GM23248 (cell line): Measurements from ENCODE around the gene ZNF429.
"Not testable (repeated sequence)": the region's sequence is repeated elsewhere in the genome, so short reads cannot be mapped to it uniquely, and the experiment has no call there.

Source experiments
- EZH2 ChIP-seq: fragments of 200-600 bp; sonication (generic); IDR thresholded peaks from 2 replicates; pipeline ENCODE4 v1.6.1; 2018; ENCODE audit warnings: antibody characterized with exemption, mild to moderate bottlenecking; ENCODE audit not compliant: insufficient read depth, poor library complexity, severe bottlenecking
- EZH2phosphoT487 ChIP-seq: fragments of 200-600 bp; sonication (generic); IDR thresholded peaks from 2 replicates; pipeline ENCODE4 v1.6.1; 2018; ENCODE audit warnings: antibody characterized with exemption, moderate library complexity, mild to moderate bottlenecking, low read depth; ENCODE audit not compliant: insufficient read depth

DNA sequence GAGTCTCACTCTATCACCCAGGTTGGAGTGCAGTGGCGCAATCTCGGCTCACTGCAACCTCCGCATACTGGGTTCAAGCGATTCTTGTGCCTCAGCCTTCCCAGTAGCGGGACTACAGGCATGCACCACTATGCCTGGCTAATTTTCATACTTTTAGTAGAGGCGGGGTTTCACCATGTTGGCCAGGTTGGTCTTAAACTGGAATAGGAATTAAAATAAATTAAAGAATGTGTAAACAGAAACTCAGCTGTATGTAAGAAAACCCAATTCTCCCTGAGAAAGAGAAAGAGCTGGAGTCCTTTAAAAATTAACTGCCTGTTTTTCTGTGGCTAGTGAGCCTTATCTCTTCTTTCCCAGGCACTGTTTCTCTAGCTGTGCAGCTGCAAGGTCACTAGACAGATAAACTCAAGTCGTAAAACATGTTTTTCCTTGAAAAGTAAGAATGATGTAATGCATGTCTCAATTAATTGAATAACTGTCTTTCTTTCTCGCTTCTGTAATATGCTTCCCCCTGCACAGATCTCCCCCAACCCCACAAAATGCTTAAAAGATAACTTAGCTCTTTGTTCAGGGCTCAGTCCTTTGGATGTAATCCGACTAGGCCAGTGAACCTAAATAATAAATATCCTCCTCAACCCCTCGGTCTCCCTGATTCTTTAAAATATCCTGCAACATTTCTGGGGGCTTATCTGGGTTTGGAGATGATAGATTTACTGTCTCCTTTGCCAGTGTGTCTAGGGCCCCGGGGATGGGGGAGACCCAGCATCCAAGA is 97.4 kb downstream of the ZNF429 start:
- TF ChIP-seq EZH2, EZH2phosphoT487: not testable (repeated sequence)
